Measurements from ENCODE around the gene SMARCA2.

SMARCA2 gene

DNA sequence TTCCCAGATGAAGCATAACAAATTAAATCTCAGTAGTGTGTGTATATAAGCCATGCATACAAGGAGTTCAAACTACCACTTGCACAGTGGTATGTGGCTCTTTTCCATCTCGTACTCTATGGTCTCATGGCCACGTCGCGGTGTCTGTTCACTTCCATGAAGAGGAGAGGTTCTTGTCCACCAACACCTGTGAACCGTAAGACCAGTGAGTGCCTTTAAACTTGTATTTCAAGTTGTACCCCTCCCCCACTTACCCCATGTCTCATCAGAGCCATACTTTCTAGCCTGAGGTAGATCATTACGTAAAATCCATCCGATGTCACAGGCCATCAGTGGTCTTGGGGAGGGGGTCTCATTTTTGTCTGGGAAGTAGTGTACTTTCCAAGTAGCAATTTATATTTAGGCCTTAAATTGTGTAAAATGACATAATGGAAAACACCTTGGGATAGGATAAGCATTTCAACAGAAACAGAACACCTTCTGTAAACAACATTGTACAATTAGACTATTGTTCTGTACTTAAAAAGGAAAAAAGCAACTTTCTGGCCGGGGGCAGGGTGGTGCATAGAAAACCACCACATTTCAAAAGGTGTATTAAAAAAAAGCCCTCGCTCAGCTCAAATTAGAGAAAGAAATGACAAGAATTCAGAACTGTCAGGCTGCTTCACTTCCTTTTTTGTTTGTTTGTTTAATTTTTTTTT lies 163.0 kb downstream of the SMARCA2 start:
- no peak for DNase-seq

DNA sequence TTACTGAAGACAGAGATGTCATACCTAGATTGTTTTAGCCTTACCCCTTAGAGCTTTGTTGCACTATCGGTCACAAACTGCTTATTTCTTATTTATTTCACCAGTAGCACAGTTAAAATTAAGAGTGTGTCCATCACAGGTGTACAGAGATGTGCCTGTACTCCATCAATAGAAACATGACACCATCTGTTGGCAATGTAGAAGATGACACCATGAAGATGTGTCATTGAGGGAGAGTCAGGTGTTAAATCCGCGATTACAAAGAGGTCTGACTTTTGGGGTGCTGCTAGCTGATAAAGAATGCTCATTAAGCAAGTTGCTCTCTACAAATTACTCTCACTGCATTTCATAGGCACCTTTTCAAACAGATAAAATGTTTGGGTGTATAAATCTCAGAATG lies 164.4 kb downstream of the SMARCA2 start:
- DNase-seq = no peak

DNA sequence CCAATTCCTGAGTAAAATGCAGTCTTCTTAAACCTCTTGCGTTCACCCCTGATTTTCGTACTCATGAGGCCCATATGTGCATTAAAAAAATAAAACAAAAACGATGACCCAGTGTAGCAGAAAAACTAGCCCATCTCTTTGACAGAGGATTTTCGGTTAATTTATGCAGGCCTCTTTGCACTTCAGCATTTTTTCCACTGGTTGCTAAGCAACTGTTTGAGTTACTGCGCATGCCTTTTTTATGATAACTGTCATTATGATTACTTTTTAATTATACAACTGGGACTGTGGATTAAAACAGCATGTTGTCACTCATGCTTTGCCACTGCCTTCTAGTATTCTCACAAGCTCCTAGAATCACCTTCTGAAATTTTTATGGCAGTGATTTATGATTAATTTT lies 165.0 kb downstream of the SMARCA2 start:
- no peak for DNase-seq

DNA sequence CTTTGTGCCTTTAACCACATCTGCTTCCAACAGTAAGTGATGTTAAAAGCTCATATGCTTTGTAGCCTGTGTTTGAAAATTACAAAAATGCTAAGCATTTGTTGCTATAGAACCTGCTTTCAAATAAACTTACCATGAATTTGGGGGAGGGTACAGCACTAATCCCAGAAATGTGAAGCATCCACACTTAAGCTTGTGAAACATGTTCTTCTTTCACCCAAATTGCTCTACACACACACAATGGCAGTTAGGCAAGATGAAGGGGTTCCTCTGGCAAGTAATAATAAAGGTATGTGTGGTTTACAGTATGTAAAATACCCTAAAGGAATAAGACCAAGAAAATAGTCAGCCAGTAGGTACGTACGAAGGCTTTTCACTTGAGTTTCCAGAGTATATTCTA lies 165.6 kb downstream of the SMARCA2 start:
- no peak for DNase-seq

DNA sequence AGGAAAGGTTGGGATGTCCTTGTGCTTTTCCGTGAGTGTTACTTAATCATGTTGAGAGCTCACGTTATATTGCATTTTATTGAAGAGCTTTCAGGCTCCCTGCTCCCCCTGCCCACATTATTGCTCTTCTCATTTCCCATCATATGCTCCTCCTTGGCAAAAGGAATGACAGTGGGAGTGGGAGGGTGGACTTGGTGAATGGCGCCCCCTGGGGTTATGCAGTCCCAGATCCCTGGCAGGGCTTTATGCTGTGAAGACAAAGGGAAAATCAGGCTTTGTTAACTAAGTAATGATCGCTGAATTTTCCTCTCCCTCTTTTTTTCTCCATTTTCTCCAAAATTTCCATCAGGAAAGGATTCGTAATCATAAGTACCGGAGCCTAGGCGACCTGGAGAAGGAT lies 166.6 kb downstream of the SMARCA2 start:
- DNase-seq = peak in 1 of 2 experiments; percentile 15

DNA sequence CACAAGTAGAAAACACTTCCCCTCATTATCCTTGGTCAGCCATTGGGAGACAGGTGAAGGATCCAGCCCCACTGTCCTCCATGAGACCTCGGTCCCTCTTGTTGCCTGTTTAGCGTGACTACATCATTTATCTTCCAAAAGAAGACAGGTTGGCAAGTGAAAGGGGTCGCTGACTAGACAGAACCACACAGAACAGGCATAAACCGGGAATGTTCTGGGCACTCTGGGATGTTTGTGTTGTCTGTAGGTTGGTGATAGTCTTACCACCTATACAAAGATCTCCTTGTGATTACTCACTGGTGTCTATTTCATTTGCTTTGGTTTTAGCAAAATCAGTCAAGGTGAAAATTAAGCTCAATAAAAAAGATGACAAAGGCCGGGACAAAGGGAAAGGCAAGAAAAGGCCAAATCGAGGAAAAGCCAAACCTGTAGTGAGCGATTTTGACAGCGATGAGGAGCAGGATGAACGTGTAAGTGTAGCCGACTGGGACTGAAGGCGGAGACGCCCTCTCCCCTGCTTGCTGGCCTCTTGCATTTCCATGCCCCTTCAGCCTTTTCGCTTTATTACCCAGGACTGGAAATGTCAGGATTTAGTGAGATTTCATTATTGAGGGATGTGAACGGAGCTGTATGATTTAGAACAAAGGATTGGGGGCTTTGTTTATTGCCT lies 175.9 kb downstream of the SMARCA2 start:
- no peak for DNase-seq

DNA sequence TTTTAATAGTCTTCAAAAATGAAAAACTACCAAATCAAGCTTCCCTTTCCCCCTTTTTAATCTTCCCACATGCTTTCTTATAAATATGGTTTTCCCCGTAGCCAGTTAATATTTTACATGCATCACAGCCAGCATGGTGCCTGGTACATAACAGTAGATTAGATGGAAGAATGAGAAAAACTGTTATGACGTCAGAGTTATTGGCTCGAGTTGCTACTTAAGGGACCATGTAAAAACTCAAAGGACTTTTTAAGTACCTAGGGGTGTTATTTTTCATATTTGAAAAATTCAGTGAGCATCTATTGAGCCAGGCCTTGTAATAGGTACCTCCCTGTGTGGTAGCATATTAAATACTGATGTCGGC lies 176.4 kb downstream of the SMARCA2 start:
- DNase-seq = no peak

DNA sequence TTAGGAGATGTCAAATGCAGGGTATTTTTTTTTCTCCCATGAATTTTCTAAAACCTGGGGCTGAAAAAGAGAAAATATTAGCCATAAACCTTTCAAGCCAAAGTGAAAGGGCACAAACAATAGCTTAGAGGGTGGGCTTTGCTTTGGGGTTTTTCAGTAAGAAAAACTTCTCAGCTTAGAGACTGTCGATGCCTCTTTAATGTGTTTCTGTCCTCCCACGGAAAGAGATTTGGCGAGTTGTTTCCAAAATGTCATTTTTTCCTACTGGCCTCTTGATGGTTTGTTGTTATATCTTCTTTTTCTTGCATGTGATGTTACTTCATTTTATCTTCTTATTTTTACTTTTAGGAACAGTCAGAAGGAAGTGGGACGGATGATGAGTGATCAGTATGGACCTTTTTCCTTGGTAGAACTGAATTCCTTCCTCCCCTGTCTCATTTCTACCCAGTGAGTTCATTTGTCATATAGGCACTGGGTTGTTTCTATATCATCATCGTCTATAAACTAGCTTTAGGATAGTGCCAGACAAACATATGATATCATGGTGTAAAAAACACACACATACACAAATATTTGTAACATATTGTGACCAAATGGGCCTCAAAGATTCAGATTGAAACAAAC lies 177.3 kb downstream of the SMARCA2 start:
- DNase-seq = no peak

DNA sequence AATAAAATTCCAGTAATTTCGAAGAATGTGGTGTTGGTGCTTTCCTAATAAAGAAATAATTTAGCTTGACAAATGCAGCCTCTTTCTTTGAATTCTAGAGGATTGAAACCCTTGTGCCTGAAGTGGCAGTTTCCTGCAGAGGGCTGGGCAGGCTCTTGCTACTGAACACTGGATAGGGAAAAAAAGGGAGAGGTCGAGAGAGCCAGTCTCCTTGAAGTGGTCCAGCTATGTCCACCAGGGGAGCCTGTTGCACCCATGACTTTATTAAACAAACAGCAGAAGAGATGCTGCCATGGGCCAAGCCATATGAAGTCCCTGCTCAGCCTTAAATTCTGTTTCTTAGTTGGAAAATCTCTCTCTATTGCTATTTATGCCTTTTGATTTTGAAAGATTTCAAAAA lies 178.4 kb downstream of the SMARCA2 start:
- no peak for DNase-seq

DNA sequence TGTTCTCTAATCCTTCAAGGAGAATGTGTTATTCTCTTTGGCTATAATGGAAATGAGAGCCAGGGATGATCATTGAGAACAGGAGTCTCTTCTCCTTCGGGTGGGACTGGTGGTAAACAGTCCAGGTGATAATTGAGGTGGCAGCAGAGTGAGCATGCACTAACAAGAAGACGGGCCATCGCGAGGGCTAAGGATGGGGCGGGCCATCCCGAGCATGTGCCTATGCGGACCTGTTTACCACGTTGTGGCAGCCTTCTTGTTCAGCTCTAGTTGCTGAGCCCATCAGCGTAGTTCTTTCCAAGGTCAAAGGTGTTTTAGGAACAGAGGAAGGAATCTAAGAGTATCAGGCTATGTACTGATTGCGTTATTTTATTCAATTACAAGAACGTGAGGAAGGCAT lies 180.1 kb downstream of the SMARCA2 start:
- no peak for DNase-seq

DNA sequence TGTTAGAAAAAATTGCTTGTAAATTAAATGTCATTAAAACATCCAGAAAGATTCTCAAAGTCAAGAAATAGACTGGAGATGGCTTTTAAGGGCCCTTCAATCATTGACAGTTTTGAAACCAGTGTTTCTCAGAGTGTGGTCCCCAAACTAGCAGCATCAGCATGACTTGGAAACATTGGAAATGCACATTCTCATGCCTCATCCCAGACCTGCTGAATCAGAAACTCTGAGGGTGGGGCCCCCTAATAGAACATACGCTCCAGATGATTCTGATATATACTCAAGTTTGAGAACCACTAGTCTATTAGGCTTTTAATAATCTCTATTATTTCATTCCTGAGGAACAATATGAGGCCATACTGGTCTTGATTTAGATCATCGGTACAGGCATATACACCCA lies 181.6 kb downstream of the SMARCA2 start:
- no peak for DNase-seq

DNA sequence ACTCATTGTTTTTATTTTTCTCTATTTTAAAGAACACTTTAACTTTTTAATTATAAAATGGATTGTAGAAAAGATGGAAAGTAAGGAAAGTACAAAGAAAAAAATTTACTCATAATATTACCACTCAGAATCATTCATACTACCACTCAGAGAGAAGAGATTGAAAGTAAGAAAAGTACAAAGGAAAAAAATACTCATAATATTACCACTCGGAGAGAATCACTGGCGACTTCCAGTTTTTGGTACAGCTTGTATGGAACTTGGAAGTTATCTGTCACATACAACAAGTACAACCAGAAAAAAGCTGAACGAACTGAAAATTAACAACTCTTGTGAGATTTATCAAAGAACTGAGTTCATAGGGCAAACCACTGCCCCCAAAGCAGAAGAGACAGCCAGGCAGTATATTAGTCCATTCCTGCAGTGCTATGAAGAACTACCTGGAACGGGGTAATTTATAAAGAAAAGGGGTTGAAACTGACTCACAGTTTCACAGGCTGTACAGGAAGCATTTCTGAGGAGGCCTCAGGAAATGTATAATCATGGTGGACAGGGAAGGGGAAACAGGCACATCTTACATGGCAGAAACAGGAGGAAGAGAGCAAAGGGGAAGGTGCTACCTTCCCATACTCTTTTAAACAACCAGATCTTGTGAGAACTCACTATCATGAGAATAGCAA lies 183.9 kb downstream of the SMARCA2 start:
- DNase-seq = no peak

DNA sequence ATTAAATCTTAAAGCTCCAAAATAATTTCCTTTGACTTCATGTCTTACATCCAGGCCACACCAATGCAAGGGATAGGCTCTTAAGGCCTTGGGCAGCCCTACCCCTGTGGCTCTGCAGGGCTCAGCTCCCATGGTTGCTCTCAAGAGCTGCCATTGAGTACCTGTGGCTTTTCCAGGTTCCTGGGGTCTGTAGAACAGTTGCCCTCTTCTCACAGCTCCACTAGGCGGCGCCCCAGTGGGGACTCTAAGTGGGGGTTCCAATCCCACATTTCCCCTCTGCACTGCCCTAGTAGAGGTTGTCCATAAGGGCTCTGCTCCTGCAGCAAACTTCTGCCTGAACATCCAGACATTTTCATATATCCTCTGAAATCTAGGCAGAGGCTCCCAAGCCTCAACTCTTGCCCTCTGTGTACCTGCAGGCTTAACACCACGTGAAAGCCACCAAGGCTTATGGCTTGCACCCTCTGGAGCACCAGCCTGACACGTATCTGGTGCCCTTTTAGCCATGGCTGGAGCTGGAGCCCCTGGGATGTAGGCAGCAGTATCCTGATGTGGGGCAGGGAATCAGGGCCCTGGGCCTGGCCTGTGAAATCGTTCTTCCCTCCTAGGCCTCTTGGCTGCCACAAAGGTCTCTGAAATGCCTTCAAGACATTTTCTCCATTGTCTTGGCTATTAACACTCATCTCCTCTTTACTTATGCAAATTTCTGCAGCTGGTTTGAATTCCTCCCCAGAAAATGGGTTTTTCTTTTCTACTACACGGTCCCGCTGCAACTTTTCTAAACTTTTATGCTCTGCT lies 185.1 kb downstream of the SMARCA2 start:
- no peak for DNase-seq

DNA sequence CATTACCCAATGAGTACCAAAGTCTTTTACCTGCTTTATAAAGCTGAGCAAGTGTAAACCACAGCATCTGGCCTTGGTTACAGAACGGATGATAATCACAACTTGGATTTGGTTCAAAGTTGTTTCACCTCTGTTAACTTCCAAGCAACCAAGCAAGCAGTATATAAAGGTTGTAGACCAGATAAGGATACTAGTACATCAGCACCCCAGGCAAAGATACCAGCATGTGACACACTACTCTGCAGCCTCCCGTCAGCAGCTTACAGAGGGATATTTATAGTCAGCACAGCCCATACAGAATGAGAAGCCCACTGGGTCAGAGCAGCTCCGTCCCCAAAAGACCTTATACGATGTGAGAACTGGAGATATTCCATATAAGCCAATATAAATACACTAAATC lies 193.3 kb downstream of the SMARCA2 start:
- DNase-seq = no peak

DNA sequence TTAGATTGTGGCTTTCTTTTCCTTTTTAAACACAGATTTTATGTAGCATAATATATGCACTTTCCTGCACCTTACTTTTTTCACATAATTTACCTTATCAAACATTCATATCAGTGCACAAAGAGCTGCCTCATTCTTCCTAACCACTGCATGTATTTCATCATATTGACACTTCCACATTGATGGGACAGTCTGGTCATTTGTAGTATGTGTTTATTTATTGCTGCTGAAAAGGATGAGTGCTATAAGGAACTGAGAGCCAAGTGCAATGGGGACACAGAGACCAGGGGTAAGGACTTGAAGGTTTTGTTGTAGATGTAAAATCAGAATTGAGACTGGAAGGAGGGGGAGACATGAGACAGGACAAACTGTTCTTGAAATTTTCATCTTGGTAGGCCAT lies 193.8 kb downstream of the SMARCA2 start:
- no peak for DNase-seq

DNA sequence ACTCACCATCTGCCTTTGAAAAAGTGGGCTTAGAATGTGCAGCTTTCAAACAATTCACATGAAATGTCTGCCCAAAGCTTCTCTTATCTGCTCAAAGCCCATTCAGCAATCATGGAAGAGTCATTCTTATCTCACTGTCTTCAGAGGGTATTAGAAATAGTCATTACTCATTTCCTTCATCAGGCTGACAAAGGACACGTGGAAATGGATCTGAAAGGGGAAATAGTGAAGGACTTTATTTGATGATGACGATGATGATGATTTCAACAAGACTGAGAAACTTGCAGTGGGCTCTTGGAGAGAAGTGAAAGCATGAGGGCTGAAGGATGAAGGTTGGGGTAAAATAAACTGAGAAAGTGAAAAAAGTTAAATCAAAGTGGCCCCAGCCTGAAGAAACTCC lies 194.3 kb downstream of the SMARCA2 start:
- DNase-seq = no peak

DNA sequence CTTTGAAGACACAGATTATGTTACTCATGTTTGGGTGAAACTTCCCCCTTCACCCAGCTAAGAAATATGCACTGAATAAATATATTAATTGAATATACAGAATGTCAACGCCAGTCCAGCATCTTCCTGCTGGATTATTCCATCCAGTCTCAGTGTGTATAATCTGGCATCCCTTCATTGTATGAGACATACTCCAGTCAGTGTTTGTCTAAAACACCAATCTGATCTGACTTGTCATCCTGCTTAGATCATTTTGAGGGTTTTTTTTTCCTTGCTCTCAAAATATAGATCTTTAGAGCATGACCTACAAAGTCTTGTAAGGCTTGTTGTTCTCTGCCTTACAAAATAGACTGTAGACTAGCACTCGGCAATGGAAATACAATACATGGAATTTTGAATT lies 195.1 kb downstream of the SMARCA2 start:
- no peak for DNase-seq

DNA sequence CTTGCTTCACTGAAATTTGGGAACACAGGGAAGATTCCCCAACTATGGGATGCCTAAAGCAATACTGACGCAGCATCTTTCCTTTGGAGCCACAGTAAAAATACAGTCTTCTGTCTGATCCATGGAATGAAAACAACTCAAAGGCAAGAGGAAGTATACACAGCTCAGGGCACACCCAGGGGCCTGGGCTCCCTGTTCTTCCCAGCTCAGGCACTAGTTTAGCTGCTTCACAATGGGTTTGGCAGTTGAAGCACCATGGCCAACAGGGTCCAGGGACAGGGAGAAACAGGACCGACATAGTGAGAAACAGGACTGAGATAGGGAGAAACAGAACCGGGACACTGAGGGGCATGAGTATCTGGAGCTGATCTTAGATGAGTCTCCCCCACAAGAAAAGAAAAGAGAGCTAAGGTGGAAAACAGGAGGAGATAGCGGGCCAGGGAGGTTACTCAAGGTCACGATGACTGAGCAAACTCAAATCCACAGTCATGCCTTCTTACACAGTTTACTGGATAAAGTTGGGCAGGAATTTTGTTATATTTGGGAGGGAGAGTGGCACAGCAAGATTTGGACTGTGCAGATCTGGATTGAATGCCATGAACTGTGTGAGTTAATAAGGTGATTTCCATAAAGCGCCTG lies 198.8 kb downstream of the SMARCA2 start:
- no peak for DNase-seq

DNA sequence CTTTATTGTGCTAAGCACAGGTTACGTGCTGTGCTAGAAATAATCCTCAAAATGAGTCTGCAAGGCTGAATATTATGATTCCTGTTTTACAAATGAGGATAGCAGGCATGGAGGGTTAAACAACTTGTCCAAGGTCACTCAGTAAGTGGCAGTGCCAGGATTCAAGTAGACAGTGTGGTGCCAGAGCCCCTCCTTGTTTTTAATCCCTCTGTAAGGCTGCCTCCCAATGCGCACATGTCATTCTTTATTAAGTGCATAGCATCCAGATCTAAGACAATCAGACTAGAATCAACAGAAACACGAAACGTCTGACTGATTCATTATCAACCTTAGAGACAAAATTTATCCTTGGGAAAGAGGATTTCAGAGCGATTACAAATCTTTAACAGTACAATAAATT lies 199.6 kb downstream of the SMARCA2 start:
- DNase-seq = no peak

DNA sequence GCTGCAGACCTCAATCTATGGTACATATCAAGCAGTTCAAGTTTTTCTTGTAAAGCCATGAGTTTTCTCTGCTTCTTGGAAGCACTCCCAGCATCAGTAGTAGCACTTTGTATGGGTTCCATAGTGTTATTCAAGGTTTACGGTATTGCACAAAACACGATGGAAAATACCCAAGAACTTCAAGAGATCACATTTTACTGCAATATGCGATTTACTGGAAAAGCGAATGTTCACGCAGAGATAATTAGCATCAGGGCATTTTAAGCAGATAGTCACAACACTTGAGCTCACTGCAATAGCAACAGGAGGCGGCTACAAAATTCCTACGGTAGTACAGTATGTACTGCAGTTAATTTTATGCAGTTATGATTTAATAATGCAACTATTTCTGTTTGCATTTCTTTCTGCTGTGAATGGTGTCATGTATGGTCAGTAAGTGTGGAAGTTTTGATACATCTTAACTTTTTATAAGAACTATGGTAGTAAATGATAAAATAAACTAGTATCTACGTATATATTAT lies 200.8 kb downstream of the SMARCA2 start:
- no peak for DNase-seq

DNA sequence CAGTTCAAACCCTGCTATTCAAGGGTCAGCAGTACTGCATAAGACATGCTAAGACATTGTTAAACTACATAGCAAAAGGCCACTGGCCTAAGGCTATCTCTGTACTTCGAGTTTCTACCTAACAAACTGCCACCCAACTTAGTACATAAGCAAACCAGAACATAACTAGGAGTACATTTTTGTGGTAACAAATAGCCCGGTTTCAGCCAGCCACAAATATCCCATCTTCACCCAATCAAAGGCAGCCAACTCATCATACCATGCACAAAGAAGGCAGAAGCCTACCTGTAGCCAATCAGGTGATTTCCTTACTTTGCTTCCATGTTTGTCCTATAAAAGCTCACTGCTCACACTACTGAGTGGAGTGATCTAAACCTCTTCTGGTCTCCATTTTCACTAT lies 201.4 kb downstream of the SMARCA2 start:
- no peak for DNase-seq

DNA sequence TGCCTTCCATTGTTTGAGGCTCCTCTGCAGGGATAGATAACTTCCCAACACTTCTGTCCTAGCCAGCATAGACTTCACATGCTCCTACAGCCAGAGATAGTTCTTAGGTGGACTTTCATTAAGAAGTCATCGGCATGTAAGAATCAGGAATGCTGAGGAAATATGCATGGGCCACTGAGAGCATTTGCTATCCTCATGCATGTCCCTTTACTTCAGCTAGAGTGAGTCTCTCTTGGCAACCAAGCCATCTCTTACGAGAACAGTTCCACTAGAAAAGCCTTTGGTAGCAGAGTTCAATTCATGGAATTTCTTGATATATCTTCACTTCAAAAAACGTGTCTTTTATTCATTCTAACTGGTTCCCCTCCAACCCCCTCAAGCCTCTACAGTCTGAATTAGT lies 202.4 kb downstream of the SMARCA2 start:
- DNase-seq = no peak

Data from NCI-H1930 (cell line).